GM12874 (cell line): Measurements from ENCODE around the gene ELMO1.

Source experiments
- TF ChIP-seq, protein P1 (sequence below): IDR thresholded peaks from 2 replicates; pipeline ENCODE4 v1.5.1; 2011; ENCODE audit warnings: low read depth, mild to moderate bottlenecking, control low read depth, low read length, moderate library complexity; ENCODE audit not compliant: insufficient read depth

Gene ELMO1

DNA sequence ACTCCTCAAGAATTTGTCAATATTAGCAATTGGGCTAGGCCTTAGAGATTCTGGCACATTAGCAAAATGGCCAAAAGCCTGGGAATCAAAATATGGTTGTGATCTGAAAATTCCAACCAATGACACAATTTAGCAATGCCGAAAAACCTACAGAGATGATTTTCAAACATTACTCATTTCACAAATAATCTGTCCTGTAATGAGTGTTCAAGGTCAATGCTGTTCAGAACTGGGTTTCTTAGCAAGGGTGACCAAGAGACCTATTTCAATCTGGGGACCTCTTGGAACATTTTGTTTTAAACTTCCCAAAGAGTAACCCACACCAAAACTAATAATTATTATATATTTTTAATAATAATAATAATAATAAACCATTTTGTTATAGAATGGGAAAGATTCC is 24.1 kb downstream of the ELMO1 start:
- TF ChIP-seq, protein P1, sequence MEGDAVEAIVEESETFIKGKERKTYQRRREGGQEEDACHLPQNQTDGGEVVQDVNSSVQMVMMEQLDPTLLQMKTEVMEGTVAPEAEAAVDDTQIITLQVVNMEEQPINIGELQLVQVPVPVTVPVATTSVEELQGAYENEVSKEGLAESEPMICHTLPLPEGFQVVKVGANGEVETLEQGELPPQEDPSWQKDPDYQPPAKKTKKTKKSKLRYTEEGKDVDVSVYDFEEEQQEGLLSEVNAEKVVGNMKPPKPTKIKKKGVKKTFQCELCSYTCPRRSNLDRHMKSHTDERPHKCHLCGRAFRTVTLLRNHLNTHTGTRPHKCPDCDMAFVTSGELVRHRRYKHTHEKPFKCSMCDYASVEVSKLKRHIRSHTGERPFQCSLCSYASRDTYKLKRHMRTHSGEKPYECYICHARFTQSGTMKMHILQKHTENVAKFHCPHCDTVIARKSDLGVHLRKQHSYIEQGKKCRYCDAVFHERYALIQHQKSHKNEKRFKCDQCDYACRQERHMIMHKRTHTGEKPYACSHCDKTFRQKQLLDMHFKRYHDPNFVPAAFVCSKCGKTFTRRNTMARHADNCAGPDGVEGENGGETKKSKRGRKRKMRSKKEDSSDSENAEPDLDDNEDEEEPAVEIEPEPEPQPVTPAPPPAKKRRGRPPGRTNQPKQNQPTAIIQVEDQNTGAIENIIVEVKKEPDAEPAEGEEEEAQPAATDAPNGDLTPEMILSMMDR, result no peak

DNA sequence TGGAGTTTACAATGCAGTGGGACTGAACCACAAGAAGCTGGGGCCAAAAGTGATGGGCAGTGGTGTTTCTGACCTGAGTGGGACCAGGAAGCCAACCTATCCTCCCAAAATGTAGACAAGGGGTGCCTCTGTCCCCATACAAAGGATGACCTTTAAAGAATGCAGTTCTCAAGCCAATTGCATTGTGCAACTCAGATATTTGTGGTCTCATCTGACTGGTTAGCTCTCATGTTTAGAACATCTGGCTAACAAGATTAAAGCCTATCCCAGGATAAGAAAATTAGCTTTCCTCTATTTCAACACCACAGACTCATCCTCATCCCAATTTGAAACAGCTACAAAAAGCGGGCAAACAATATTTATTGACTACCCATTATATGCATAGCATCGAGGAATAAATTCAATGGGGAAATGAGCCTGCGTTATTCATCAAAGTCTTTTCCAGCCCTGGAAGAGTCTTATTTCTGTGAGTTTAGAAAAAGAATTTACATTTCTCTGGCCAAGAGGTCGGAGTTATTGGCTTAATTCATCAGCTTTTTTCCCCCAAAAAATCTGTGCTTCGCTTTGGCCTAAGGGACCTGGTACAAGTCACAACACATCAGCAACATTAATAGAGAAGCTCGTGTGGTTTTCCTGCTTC is 26.7 kb downstream of the ELMO1 start:
- TF ChIP-seq, protein P1, result no peak

DNA sequence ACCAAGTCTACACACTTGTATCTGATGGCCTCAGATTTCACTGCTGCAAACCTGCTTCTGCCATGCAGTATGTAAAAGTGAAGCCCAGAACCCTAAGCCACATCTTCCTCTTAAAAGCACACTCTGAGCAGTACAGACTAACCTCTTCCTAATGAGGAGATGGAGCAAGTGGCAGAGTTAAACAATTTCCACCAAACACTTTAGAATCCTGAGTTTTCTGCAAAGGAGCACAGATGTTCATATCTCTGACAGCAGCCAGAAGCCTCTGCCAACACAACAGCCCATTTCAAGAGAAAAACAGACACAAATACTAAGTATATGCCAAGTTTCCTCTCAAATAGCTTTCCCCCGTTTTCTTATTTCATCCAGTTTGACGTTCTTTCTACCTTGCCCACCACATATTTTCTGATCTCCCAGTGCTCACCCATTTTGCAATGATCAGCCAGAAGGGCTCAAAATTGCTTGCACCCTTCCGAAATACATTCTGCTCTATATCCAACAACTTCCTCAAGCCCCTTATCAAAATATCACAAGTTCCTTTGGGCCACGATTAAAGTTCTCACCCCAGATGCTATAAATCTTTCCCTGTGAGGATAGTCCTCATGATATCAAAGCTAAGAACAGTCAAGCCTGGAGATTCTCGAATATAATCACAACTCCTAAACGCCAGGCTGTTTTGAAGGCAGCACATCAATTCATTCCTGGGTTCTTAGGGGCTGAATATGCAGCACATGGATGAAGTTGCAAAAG is 27.5 kb downstream of the ELMO1 start:
- TF ChIP-seq, protein P1, result no peak

DNA sequence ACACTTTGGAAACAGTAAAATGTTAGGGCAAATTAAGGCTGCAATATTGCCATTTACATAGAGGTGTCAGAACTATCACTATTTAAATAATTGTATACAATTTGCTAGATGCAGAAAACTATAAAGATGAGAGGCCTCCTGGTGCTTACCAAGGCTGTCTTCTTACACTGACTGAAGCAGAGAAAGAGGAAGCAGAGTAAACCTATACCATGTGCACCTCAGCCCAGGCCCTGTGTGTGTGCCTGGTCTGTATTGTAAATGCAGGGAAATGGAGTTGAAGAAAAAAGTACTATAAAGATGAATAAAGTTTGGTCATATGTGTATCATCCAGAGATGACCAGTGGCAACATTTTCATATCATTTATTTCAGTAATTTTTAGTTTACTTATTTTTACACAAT is 29.2 kb downstream of the ELMO1 start:
- TF ChIP-seq, protein P1, result no peak

DNA sequence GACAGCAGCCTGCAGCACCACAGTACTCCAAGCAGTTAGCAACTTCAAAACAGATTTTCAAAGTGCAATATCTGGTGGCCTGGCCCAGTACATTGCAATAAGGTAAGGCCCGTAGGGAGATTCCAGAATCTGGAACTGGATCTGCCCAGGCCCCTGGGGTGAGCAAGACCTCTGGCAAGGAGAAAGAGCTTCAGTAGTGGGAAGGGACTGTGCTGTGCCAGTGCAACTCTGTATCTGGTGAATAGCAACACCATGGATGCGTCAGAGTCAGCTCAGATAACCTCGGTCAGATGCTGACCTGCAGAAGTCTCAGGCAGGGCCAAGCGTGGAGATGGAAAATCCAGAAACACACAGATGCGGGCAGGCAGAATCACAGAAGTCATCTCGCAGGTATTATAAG is 30.3 kb downstream of the ELMO1 start:
- TF ChIP-seq, protein P1, result no peak

DNA sequence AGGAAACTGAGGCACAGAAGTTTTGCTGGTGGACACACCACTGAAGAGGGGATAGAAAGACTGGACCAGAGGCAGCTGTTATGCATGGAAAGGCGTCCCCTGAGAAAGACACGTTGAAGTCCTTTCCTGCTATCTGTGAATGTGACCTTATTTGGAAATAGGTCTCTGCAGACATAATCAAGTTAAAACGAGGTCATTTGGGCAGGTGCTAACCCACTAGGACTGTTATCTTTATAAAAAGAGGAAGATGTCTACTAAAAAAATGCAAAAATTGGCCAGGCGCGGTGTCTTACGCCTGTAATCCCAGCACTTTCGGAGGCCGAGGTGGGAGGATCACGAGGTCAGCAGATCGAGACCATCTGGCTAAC is 31.6 kb downstream of the ELMO1 start:
- TF ChIP-seq, protein P1, result no peak

DNA sequence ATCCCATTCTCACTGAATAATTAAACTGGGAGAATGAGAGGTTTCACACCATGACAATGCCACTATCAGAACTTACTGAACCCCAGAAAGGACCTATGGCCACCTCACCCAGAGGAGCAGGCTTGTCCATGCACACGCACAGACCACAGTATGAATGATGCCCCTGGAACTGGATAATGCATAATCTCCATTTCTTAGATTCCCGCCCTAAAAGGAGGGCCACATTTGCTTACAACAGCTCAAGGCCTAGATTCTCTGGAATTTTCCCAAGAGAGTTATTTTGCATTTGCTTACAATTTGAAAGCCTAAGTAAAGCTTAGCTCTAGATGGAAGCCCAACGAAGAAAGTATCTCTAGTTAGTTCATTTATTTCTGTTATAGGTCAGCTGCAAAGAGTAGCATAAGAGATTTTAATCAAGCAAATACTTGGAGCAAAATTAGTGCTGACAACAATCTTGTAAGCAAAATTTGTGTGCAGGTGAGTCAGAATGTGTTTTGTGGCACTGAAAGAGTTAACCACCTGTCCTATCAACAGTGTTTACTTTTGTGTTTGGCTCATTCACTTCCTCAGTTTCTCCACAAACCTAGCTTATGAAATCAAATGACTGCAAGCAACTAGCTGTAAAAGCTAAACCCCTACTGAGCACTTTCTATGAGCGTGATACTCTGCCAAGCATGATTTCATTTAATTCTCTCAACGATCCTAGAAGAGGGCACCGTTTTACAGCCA is 32.1 kb downstream of the ELMO1 start:
- TF ChIP-seq, protein P1, result no peak
